HG03469 (cell line): ENCODE results near the gene ZBTB32.
"Not testable (repeated sequence)": the region's sequence is repeated elsewhere in the genome, so short reads cannot be mapped to it uniquely, and the experiment has no call there.

ENCODE experiments used
- ATAC-seq: cut with Tn5 transposase; IDR thresholded peaks from one replicate; pipeline ENCODE4 v1.9.1; 2021; ENCODE audit warnings: mild to moderate bottlenecking, moderate library complexity, moderate number of reproducible peaks; ENCODE audit not compliant: unreplicated experiment

The ZBTB32 gene, protein sequence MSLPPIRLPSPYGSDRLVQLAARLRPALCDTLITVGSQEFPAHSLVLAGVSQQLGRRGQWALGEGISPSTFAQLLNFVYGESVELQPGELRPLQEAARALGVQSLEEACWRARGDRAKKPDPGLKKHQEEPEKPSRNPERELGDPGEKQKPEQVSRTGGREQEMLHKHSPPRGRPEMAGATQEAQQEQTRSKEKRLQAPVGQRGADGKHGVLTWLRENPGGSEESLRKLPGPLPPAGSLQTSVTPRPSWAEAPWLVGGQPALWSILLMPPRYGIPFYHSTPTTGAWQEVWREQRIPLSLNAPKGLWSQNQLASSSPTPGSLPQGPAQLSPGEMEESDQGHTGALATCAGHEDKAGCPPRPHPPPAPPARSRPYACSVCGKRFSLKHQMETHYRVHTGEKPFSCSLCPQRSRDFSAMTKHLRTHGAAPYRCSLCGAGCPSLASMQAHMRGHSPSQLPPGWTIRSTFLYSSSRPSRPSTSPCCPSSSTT

DNA sequence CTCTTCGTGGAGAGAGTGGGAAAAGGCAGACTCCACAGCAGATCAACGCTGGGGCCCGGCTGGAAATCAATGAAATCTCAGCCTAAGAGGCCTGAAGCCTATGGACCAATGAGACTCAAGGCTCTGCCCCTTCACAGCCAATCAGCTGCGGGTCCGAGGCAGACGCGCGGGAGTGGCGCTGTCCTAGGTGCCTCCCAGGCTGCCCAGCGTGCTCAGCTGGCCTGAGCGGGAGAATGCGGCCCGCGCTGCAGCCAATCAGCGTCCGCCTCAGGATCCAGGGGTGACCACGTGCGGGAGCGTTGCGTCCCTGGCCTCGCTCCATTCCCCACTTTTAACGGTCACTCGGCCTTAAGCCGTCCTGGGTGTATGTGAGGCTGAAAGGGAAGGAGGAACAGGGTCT, at the start of gene ZBTB32:
Gene ZBTB32 (plus strand): TSS at position 341 of the 400 bp plus-strand sequence. CDS start 10,069 bp downstream, outside the sequence.
- no peak for ATAC-seq

DNA sequence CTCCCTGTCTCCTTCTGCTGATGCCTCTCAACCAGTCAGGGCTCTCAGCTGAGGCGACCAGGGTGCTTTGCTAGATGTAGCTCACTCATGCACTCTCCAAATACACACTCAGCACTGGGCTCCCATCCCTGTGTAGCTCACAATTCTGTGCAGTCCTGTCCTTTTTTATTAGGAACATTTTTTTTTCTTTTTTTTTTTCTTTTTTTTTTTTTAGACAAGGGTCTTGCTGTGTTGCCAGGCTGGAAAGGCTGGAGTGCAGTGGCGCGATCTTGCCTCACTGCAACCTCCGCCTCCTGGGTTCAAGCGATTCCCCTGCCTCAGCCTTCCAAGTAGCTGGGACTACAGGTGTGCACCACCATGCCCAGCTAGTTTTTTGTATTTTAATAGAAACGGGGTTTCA, 49.5 kb upstream of the ZBTB32 start:
- ATAC-seq, result not testable (repeated sequence)

DNA sequence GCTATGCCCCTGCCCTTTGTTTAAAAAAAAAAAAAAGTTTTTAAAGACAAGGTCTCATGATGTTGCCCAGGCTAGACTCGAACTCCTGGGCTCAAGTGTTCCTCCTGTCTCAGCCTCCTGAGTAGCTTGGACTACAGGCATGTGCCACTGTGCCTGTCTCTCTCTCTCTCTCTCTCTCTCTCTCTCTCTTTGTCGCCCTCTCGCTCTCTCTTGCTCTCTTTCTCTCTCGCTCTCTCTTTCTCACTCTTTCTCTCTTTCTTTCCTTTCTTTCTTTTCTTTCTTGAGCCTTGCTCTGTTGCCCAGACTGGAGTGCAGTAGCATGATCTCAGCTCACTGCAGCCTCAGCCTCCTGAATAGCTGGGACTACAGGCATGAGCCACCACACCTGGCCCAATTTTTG, 48.8 kb upstream of the ZBTB32 start:
- ATAC-seq, result no peak

DNA sequence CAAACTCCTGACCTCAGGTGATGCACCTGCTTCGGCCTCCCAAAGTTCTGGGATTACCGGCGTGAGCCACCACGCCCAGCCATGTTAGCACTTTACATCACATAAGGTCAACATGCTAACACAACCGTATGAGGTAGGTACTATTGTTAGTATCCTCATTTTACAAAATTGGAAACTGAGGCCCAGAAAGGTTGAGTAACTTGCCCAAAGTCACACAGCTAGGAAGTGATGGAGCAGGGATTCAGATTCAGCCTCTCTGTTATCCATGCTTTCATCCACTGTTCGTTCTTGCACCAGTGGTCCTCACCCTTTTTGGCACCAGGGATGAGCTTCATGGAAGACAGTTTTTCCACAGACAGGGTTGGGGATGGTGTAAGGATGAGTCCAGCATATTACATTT, 47.7 kb upstream of the ZBTB32 start:
- no peak for ATAC-seq

DNA sequence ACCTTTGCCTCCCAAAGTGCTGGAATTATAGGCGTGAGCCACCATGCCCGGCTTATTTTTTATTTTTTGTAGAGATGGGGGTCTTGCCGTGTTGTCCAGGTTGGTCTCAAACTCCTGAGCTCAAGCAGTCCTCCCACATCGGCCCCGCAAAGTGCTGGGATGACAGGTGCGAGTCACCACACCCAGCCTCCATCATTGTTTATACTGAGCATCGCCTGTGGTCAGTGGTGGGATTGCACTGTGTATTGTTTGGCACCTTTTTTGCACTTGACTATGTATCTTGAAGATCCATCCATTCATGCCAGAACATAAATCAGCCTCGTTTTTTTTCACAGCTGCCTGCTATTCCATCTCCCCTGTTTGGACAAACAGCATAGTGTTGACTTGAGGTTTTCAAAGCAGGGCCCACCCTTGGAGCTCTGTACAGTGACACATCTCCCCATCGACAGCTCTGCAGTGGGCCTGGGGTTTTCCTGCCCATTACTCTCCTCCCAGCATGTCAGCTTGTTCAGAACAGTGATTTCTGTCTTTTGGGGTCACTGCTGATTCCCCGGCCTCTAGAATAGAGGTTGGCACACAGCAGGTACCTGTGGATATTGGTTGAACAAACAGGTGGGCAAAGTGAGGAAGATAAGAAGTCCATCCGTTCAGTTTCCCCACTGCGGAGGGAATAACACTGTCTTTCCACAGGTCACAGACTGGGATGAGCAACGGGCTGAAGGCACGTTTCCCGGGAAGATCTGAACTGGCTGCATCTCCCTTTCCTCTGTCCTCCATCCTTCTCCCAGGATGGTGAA, 46.3 kb upstream of the ZBTB32 start:
- ATAC-seq, result no peak

GRCh38 chr19:35661995-35662340, 42.4 kb upstream of the ZBTB32 start:
- ATAC-seq, result no peak

DNA sequence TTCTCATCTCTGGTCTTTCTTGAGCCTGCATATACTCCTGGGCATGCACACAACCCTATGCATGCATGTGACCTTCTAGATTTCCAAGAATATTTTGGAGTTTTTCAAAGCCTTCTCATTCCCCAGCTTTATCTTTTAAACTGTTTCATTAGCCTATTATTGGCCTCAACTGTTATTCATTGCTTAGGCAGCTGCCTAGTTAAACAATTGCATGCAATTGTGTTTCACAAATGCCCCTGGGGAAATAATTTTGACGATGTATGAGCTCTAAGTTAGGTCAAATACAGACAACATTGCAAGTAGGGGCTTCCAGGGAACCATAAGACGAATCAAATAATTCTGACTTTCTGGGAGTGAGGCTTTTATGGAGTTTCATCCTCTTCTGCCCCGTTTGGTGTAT, 40.4 kb upstream of the ZBTB32 start:
- ATAC-seq, result no peak

DNA sequence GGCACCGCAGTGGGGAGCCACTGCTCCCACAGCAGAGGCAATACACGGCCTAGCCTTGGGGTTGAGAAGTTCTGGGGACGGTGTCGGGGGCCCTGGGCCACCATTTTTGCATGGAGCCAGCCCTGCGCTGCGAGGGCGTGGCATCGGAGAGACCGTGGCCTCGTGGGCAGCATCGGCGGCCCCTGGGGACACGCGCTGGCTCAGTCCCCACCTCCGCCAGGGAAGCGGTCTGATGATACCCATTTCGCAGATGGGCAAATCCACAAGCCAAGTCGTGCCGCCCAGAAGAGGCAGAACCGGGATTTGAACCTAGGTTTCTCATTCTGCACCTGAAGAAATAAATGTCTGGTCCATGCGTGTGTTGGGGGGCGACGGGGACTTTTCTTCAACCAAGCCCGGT, 39.2 kb upstream of the ZBTB32 start:
- ATAC-seq, result no peak

GRCh38 chr19:35665604-35666003, 38.8 kb upstream of the ZBTB32 start:
- ATAC-seq, result no peak

DNA sequence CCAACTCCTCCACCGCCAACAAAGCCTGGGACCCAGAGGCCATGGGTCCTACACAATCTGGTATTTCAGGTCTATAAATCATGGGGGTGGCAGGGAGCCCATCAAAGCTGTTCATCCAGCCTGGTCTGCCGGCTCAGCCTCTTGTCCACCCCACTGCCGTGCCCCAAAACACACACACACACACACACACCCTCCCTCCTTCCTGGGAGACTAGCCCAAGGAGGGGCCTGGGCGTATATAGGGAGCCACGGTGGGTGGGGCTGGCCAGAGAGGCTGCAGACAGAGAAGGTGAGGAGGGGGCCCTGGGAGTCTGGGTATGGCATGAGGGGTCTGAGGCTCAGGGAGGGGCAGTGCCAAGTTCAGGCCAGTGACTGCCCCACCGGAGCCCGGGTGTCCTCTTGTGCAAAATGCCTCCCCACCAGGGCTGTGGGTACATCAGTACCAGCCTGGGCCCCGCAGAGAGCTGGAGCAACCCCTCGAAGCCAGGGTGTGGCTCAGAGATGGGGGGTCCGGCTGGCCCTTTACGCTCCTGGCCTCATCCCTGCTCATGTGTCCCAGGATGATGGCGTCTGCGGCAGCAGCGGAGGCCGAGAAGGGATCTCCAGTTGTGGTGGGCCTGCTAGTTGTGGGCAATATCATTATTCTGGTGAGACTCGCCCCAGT, 38.0 kb upstream of the ZBTB32 start, which contains the start of gene UPK1A:
Gene UPK1A (plus strand): TSS at position 267 of the 663 bp plus-strand sequence. CDS start 296 bp downstream, at position 563.
- ATAC-seq, result no peak

DNA sequence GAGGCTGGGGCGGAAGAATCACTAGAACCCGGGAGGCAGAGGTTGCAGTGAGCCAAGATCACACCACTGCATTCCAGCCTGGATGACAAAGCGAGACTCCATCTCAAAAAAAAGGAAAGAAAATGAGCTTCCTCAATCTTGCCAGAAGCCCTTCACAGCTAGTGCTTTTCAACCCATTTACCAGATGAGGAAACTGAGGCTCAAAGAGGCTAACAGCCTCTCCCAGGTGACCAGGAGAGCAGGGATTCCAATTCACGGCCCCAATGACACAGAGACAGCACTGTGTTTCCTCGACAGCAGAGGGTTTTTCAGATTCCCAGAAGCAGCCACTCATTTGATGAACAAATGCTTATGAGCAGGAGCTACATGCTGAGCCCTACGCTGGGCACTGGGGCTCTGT, 34.8 kb upstream of the ZBTB32 start:
- no peak for ATAC-seq

DNA sequence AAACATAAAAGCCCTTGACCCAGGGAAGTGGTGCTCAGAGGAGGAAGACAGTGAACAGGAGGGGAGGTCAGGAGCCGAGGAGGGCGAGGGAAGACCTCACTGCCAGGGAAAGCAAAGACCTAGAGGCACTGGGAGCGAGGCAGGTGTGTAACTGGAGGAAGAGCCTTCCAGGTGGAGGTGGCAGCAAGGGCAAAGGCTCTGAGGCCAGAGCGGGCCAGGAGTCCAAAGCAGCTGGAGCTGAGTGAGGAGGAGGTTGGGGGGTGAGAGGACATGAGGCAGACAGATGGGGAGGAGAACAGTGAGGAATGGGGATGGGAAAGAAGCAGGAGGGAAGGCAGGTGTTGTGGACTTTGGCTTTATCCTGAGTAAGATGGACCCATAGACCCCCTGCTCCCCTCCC, 34.4 kb upstream of the ZBTB32 start:
- ATAC-seq, result no peak

- no peak for ATAC-seq
Observed at GRCh38 chr19:35670686-35671085, 33.7 kb upstream of the ZBTB32 start.

GRCh38 chr19:35671818-35672217, 32.5 kb upstream of the ZBTB32 start:
- no peak for ATAC-seq

GRCh38 chr19:35673121-35673804, 31.1 kb upstream of the ZBTB32 start:
- no peak for ATAC-seq

DNA sequence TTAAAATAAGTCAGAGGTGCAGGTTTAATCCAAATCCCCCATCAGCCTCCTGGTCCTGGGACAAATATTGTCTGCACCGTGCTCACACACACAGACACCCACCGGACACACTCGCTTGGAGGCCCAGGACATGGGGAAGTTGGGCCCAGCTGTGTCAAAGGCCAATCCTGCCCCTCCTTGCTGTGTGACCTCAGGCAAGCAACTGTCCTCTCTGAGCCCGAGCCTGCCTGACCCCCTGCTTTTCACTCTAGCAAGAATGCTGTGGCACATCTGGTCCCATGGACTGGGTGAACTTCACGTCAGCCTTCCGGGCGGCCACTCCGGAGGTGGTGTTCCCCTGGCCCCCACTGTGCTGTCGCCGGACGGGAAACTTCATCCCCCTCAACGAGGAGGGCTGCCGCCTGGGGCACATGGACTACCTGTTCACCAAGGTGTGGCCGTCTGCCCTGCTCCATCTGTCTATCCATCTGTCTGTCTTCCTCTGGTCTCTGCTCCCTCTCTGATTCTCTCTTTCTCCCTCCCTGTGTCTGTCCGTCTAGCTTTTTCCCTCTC, 28.7 kb upstream of the ZBTB32 start:
- ATAC-seq, result no peak

GRCh38 chr19:35689836-35690235, 14.5 kb upstream of the ZBTB32 start:
- ATAC-seq, result no peak

DNA sequence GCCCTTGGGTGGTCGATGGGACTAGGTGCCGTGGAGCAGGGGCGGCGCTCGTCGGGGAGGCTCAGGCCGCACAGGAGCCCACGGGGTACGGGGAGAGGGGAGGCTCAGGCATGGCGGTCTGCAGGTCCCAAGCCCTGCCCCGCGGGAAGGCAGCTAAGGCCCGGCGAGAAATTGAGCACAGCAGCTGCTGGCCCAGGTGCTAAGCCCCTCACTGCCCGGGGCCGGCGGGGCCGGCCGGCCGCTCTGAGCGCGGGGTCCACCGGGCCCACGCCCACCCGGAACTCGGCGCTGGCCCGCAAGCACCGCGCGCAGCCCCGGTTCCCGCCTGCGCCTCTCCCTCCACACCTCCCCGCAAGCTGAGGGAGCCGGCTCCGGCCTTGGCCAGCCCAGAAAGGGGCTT, 13.3 kb upstream of the ZBTB32 start:
- ATAC-seq, result not testable (repeated sequence)

DNA sequence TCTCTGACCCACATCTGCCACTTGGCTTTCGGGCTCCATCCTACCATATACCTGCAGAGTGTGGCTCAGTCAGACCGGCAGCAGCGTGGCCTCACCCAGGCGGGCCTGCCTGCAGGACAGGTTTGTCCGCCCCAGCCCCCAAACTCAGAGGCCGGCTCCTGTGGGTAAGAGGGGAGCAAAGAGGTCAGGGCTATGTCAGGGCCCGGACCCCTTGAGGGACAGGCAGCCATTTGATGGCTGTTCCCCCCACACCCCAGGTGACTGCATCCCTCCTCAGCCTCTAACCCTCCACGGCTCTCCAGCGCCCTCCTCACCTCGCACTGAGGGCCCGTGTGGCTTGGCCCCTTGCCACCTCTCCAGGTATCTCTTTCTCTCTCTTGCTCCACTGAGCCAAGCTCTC, 12.3 kb upstream of the ZBTB32 start:
- ATAC-seq, result no peak

DNA sequence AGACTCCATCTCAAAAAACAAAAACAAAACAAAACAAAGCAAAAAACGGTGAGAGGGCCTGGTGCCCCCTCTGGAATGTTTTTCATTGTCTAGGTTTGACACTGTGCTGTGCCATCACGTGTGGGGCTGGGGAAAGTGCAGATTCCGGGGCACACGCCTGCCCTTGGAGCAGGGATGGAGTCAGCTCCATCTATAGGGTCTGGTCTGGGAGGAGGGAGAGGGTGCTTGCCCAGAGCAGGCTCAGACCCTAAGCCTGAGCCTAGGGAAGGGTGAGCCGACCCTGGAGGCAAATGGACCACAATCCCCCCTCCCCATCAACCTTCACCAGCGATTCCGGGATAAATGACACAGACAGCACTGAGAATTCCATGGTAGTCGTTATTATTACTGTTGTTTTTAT, 10.9 kb upstream of the ZBTB32 start:
- no peak for ATAC-seq
